GM18502 (cell line): Measurements from ENCODE around the gene DENND1A.
"Not testable (repeated sequence)": the region's sequence is repeated elsewhere in the genome, so short reads cannot be mapped to it uniquely, and the experiment has no call there.

Experiments used
- ATAC-seq: cut with Tn5 transposase; IDR thresholded peaks from one replicate; pipeline ENCODE4 v1.9.1; 2021; ENCODE audit warnings: mild to moderate bottlenecking; ENCODE audit not compliant: unreplicated experiment, poor library complexity

DENND1A gene

GRCh38 chr9:123338710-123339665, 590.9 kb downstream of the DENND1A start:
- peak; percentile 63 for ATAC-seq

- ATAC-seq, result no peak
Observed at GRCh38 chr9:123337971-123338370, 592.0 kb downstream of the DENND1A start.

GRCh38 chr9:123336959-123337358, 593.0 kb downstream of the DENND1A start:
- no peak for ATAC-seq

GRCh38 chr9:123336449-123336848, 593.5 kb downstream of the DENND1A start:
- no peak for ATAC-seq

GRCh38 chr9:123335986-123336329, 594.0 kb downstream of the DENND1A start:
- ATAC-seq, result no peak

- no peak for ATAC-seq
Observed at GRCh38 chr9:123335193-123335985, 594.5 kb downstream of the DENND1A start.

- no peak for ATAC-seq
Observed at GRCh38 chr9:123334639-123335038, 595.3 kb downstream of the DENND1A start.

GRCh38 chr9:123333058-123333669, 596.8 kb downstream of the DENND1A start:
- ATAC-seq, result not testable (repeated sequence)

GRCh38 chr9:123331346-123332060, 598.4 kb downstream of the DENND1A start:
- no peak for ATAC-seq
